Upper lobe of right lung (tissue), 1 donor: ENCODE results near the gene OLFM2. TPM values are rescaled to one million over a fixed set of nuclear protein-coding genes. Genes with fewer than 3 reads are reported as not detected.
A peak's percentile ranks its signal among the peaks of the same experiment; 100 is the strongest.

ENCODE experiments used
- ATAC-seq: fragments of 200-7000 bp; cut with Tn5 transposase; one replicate; pipeline ENCODE4 v1.9.1; 2020; ENCODE audit warnings: mild to moderate bottlenecking, moderate library complexity
- DNase-seq: peaks from one replicate; pipeline ENCODE4 v3.0.0-alpha.2; 2020
- H3K27ac ChIP-seq: fragments of 200-600 bp; one replicate; pipeline ENCODE4 v1.8.0; 2022
- H3K27me3 ChIP-seq: fragments of 200-600 bp; one replicate; pipeline ENCODE4 v1.8.0; 2022; ENCODE audit warnings: mild to moderate bottlenecking
- H3K36me3 ChIP-seq: fragments of 200-600 bp; one replicate; pipeline ENCODE4 v1.8.0; 2022
- H3K4me1 ChIP-seq: fragments of 200-600 bp; one replicate; pipeline ENCODE4 v1.8.0; 2022
- H3K4me3 ChIP-seq: fragments of 200-600 bp; one replicate; pipeline ENCODE4 v1.8.0; 2022; ENCODE audit warnings: mild to moderate bottlenecking
- H3K9me3 ChIP-seq: fragments of 200-600 bp; one replicate; pipeline ENCODE4 v1.8.0; 2022
- intact Hi-C: fragments of 100-400 bp; cut with DNase I; formaldehyde crosslinking; loops from one replicate; pipeline ENCODE4 v1.11.0; 2022
- total RNA-seq: library from RNA; stranded (reverse); fragmentation: NEBNext Ultra II Directional; extraction: Animal tissue kit (Norgen Biotek cat#: 25700); gene quantifications from one replicate; pipeline ENCODE4 v1.2.1, GENCODE V29; 2021
- TF ChIP-seq, protein P1 (sequence below): fragments of 200-600 bp; IDR thresholded peaks from one replicate; pipeline ENCODE4 v1.8.0; 2022; ENCODE audit warnings: antibody characterized with exemption
- donor health status: DM: no; HTN: yes; CAD: no; lungs with severe emphysema.

The OLFM2 gene
- total RNA-seq, 1 donor from 2014 or later, result 14.6 TPM

DNA sequence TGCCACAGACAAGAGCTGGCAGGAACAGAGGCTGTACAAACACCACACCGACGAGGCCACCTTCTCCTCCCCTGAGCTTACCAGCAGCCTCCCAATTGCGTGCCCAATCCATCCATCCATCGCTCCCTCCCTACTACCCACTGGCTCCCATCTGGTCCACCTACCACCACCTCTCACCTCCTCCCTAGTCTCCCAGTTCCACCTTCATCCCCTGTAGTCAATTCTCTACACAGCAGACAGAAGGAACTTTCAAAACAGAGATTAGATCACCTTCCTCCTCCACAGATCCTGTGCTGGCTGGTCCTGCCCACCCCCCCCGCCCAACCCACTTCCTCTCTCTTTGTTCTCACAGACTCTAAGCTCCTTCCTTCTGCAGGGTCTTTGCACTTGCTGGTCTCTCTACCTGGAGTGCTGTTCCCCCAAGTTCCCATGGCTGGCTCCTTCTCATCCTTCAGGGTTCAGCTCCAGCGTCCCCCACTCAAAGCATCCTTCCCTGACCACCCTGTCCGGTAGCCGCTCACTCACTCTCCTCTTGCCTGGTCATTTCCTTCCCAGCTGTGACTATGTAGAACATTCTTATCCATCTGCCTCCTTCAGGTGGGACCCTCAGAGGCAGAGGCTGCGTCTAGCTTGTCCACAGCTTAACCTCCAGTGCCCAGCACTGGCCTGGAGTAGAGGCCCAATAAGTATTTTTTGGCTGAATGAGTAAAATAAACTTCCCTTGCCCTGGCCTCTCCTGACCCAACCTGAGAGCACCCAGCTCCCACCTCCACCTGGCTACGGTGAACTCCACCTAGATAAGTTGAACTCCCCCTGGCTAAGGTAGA lies 78.2 kb downstream of the OLFM2 start:
- intact Hi-C loops, result no loop called here
- H3K27ac ChIP-seq, result no peak overlapping the region

DNA sequence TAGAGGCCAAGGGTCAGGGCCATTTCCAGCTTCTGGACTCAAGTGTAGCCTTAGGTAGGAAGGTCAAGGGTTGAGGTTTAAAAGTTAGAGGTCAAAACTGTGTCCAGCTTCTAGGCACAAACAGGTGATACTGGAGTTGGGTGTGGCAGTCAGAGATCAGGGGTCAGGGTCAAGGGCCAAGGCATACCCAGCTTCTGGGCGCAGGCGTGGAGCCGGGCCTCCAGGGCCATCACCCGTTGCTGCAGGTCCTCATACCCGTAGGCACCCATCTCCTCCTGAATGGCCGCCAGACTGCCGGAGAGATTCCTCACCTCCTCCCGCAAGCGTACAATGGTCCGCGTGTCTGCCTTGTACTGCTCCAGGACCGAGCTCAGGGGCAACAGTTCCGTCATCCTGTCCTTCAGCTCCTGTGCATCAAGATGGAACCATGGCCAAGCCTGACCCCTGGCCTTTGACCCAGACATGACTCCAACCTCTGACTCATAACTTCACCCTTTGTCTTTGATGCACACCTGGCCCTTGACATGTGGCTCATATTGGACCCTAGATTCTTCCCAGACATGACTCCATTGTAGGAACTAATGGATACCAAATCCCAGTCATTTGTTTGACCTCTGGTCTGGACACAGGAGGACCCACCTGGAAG lies 79.1 kb downstream of the OLFM2 start:
- Histone ChIP-seq H3K27me3 (no peaks in the 10 kb centered on the region), H3K36me3 (no peaks in the 10 kb centered on the region), H3K4me3 (no peak overlapping the region), H3K4me1 (no peaks in the 10 kb centered on the region), H3K27ac (no peak overlapping the region), H3K9me3 (no peaks in the 10 kb centered on the region)
- DNase-seq, result no peak
- ATAC-seq, result no peak
- intact Hi-C loops, result no loop called here
- TF ChIP-seq, protein P1, sequence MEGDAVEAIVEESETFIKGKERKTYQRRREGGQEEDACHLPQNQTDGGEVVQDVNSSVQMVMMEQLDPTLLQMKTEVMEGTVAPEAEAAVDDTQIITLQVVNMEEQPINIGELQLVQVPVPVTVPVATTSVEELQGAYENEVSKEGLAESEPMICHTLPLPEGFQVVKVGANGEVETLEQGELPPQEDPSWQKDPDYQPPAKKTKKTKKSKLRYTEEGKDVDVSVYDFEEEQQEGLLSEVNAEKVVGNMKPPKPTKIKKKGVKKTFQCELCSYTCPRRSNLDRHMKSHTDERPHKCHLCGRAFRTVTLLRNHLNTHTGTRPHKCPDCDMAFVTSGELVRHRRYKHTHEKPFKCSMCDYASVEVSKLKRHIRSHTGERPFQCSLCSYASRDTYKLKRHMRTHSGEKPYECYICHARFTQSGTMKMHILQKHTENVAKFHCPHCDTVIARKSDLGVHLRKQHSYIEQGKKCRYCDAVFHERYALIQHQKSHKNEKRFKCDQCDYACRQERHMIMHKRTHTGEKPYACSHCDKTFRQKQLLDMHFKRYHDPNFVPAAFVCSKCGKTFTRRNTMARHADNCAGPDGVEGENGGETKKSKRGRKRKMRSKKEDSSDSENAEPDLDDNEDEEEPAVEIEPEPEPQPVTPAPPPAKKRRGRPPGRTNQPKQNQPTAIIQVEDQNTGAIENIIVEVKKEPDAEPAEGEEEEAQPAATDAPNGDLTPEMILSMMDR, result no peak

More for the DNA sequence above, 78.2 kb downstream of the OLFM2 start:
- Histone ChIP-seq H3K36me3 (no peaks in the 10 kb centered on the region), H3K4me3 (no peak overlapping the region), H3K9me3 (no peaks in the 10 kb centered on the region), H3K4me1 (no peaks in the 10 kb centered on the region), H3K27me3 (no peaks in the 10 kb centered on the region)
- no peak for DNase-seq
- TF ChIP-seq, protein P1, result no peak
- peak; percentile 8 for ATAC-seq

DNA sequence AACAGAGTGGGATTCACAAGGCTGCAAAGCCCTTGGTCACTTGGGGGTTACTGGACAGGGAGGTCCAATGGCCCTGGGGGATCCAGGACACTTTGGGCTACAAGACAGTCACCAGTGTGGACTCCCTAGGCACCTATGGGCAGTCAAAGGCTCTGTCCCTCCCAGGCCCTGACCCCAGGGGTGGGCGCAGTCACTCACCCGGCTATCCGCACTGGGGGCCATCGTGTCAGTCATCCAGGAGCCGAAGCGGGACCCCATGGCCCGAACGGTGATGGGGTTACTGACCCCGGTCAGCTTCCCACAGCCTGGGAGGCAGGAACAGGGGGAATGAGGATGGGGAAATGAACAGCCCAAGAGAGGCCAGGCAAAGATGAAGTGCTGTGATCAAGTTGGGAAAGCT lies 79.7 kb downstream of the OLFM2 start:
- H3K27ac ChIP-seq, result no peak overlapping the region
- H3K4me1 ChIP-seq, result no peaks in the 10 kb centered on the region
- no peaks in the 10 kb centered on the region for H3K9me3 ChIP-seq
- no peaks in the 10 kb centered on the region for H3K36me3 ChIP-seq
- intact Hi-C loops, result no loop called here
- H3K27me3 ChIP-seq, result no peaks in the 10 kb centered on the region
- TF ChIP-seq, protein P1, result no peak
- ATAC-seq, result no peak
- no peak overlapping the region for H3K4me3 ChIP-seq
- DNase-seq, result no peak

DNA sequence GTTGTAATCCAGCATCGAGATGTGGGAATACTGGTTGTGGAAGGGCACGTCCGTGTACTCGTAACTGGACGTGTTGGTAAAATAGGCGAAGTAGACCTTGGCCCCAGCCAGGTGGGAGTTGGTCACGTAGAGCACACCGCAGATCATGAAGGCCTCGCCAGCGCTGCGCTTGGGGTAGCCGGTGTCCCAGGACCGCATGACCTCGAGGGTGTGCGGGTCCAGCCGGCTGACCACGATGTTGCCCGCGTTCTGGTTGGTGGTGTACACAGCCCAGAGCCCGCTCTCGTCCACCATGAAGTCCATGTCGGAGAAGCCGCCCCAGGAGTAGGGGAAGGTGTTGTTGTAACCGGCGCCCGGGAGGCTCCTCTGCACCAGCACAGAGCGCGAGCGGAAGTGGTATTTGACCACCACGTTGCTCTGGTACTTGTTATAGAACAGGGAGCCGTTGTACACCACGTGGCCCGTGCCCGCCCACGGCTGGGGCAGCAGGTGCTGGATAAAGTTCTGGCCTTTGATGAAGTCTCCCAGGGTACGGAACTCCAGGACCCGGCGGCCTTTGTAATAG lies 82.0 kb downstream of the OLFM2 start:
- no peak for ATAC-seq
- no peaks in the 10 kb centered on the region for H3K36me3 ChIP-seq
- no peaks in the 10 kb centered on the region for H3K9me3 ChIP-seq
- TF ChIP-seq, protein P1, result no peak
- no peaks in the 10 kb centered on the region for H3K4me1 ChIP-seq
- intact Hi-C loops, result no loop called here
- no peak for DNase-seq
- no peak overlapping the region for H3K4me3 ChIP-seq
- no peak overlapping the region for H3K27ac ChIP-seq
- no peaks in the 10 kb centered on the region for H3K27me3 ChIP-seq

DNA sequence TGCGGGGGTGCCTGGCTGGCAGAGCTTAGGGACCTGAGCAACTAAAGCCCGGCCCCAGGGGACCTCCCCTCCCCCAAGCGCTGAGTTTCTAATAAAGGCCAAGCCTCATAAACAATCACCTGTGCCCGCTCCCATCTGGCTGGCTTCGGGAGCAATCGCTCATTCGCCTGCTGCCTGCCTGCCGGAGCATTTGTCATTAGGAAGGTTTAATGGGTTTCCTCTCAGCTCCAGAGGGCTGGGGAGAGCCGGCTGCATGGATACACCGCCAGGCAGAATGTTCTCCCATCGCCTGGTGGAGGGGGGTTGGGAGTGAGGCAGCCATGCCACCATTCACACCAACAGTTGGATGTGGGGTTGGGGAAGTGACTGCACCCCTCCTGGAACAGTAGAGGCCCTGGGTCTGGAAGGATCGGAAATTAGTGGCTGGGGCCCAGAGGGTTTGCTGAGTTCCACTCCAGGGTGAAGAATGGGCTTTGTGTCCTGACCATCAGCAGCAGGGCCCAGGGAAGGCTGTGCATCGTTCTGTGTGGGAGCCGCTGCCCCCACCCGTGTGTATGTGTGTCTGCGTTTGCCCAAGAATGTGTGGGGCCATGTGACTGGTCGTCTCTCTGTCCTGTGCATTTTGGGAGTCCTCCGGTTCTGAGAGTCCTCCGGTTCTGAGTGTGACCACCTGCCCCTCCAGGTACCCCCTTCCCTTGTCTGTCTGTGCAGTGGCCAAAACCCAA lies 85.9 kb downstream of the OLFM2 start:
- Histone ChIP-seq H3K27ac (no peak overlapping the region), H3K36me3 (peaks cover 10% of the 10 kb centered on the region), H3K9me3 (no peaks in the 10 kb centered on the region), H3K4me3 (no peak overlapping the region), H3K4me1 (no peaks in the 10 kb centered on the region), H3K27me3 (no peaks in the 10 kb centered on the region)
- ATAC-seq (no peak), DNase-seq (no peak)
- TF ChIP-seq, protein P1, result no peak
- intact Hi-C loops, result no loop called here
